ENCODE results near the gene PLK3. TPM values are rescaled to one million over a fixed set of nuclear protein-coding genes. Genes with fewer than 3 reads are reported as not detected.

The PLK3 gene
- total and polyA plus RNA-seq, 4 donors, result 16.9 to 78.5 (median 37.0) TPM

DNA sequence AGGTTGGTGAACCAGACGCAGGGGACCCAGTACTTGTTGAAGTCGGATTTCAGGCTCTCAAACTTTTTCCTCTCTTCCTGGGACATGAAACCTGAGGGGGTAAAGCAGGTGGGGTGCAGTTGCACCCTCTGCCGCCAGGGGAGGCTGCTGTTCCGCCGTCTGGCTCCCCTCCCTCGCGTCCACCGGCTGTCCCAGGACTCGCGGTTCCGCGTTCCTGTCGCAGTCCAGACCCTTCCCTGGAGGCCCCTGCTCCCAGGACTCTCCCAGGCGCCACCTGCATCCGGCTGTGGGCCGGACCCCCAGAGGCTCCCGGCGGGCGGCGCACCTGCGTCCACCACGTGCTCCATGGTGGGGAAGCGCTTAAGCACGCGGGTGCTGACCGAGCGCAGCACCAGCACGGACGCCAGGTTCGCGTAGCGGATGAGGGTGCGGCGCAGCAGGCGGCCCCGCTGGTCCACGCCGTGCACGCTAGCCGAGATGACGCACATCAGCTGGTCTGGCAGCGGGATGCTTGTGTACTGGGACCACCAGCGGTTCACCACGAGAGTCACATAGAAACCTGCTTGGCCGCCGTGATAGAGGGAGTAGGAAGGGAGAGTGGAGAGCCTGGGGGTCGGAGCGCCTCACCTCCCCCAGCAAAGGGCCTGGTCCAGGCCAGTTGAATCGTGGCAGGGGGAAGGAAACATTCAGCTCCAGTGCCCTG, 13.9 kb upstream of the PLK3 start:
- ATAC-seq (ENCODE audit: insufficient read depth, low FRiP score), result peak; percentile 68
- H3K9ac ChIP-seq (ENCODE audit: insufficient read depth in 1 of 2, low read length in 2 of 2), result no peak overlapping the region
- H3K9me3 ChIP-seq (ENCODE audit: control insufficient read depth in 4 of 4, insufficient read depth in 3 of 4, low read length in 3 of 4), result no peaks in the 10 kb centered on the region
- 4 to 7% methylated on average over 49 of the region's 49 CpGs for WGBS, 2 donors
- H3K27me3 ChIP-seq (ENCODE audit: control insufficient read depth in 3 of 3, insufficient read depth in 3 of 3, low read length in 2 of 3), result no peaks in the 10 kb centered on the region
- peak overlapping the region in 1 of 2 donors; percentile 66 for H3K27ac ChIP-seq (ENCODE audit: low read depth in 1 of 2, low read length in 1 of 2)
- H3K36me3 ChIP-seq (ENCODE audit: control insufficient read depth in 4 of 4, insufficient read depth in 4 of 4, low read length in 4 of 4), result peaks cover 0 to 2% (median 0%) of the 10 kb centered on the region in 4 donors
- DNase-seq, result peak; percentile 64 to 78 (median 78)
- TF ChIP-seq, protein P1, sequence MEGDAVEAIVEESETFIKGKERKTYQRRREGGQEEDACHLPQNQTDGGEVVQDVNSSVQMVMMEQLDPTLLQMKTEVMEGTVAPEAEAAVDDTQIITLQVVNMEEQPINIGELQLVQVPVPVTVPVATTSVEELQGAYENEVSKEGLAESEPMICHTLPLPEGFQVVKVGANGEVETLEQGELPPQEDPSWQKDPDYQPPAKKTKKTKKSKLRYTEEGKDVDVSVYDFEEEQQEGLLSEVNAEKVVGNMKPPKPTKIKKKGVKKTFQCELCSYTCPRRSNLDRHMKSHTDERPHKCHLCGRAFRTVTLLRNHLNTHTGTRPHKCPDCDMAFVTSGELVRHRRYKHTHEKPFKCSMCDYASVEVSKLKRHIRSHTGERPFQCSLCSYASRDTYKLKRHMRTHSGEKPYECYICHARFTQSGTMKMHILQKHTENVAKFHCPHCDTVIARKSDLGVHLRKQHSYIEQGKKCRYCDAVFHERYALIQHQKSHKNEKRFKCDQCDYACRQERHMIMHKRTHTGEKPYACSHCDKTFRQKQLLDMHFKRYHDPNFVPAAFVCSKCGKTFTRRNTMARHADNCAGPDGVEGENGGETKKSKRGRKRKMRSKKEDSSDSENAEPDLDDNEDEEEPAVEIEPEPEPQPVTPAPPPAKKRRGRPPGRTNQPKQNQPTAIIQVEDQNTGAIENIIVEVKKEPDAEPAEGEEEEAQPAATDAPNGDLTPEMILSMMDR (IDR thresholded peaks at IDR 0.05; ENCODE audit: control extremely low read depth, extremely low read depth), result peak; percentile 89
- no peak overlapping the region for H3K4me3 ChIP-seq
- peaks cover 5 to 30% (median 8%) of the 10 kb centered on the region in 5 donors for H3K4me1 ChIP-seq (ENCODE audit: control insufficient read depth in 5 of 5, insufficient read depth in 5 of 5, low read length in 5 of 5)

DNA sequence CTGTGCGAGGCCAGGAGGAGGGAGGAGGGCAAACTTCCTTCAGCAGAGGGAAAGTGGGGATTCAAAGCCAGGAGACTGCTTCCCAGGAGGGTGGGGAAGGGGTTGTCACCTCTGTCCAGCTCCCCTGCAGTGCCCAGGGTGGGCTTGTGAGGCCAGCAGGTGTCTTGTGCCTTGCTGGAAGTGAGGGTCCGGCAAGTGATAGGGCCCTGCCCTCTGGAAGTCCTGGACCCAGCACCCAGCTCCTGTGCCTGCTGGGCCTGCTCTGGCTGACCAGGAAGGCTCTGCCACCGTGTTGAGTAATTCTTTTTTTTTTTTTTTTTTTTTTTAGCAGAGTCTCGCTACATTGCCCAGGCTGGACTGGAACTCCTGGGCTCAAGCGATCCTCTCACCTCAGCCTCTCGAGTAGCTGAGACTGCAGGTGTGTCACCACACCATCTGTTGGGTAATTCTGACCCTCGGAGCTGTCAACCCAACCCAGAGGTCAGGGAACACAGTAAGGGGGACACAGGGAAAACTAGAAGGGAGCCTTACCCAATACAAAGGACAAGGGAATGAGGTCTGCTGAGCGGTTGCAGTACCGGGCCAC, 13.2 kb upstream of the PLK3 start:
- no peaks in the 10 kb centered on the region for H3K9me3 ChIP-seq (ENCODE audit: control insufficient read depth in 4 of 4, insufficient read depth in 3 of 4, low read length in 3 of 4)
- ATAC-seq (ENCODE audit: insufficient read depth, low FRiP score) (no peak), DNase-seq (no peak)
- no peaks in the 10 kb centered on the region for H3K27me3 ChIP-seq (ENCODE audit: control insufficient read depth in 3 of 3, insufficient read depth in 3 of 3, low read length in 2 of 3)
- H3K36me3 ChIP-seq (ENCODE audit: control insufficient read depth in 4 of 4, insufficient read depth in 4 of 4, low read length in 4 of 4), result no peaks in the 10 kb centered on the region
- TF ChIP-seq, protein P1 (IDR thresholded peaks at IDR 0.05; ENCODE audit: control extremely low read depth, extremely low read depth), result no peak
- no peak overlapping the region for H3K4me3 ChIP-seq
- 75 to 81% methylated on average over 9 of the region's 9 CpGs for WGBS, 2 donors
- peak overlapping the region in 1 of 2 donors; percentile 66 for H3K27ac ChIP-seq (ENCODE audit: low read depth in 1 of 2, low read length in 1 of 2)
- H3K4me1 ChIP-seq (ENCODE audit: control insufficient read depth in 5 of 5, insufficient read depth in 5 of 5, low read length in 5 of 5), result peaks cover 5 to 30% (median 8%) of the 10 kb centered on the region in 5 donors
- no peak overlapping the region for H3K9ac ChIP-seq (ENCODE audit: insufficient read depth in 1 of 2, low read length in 2 of 2)

DNA sequence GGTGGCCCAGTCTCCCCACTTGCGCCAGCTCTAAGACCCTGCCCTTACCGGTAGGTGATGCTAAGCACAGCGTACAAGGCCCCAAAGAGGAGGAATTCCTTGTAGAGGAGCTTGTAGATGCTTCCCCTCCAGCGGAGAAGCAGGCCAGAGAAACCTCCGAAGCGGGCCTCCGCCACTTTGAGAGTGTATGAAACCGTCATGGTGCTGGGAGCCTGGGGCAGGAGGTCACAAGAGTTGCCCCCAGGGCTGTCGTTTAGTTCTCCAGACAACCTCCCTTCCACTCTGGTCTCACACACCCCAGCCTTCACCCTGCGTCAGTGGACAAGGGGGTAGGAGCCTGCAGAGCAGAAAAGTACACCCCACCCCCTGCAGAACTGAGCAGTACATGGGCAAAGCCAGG, 12.7 kb upstream of the PLK3 start:
- 96% methylated on average over 10 of the region's 10 CpGs for WGBS, 2 donors
- no peak for DNase-seq

More for the DNA sequence above, 12.7 kb upstream of the PLK3 start:
- no peaks in the 10 kb centered on the region for H3K36me3 ChIP-seq (ENCODE audit: control insufficient read depth in 4 of 4, insufficient read depth in 4 of 4, low read length in 4 of 4)
- TF ChIP-seq, protein P1 (IDR thresholded peaks at IDR 0.05; ENCODE audit: control extremely low read depth, extremely low read depth), result no peak
- no peaks in the 10 kb centered on the region for H3K9me3 ChIP-seq (ENCODE audit: control insufficient read depth in 4 of 4, insufficient read depth in 3 of 4, low read length in 3 of 4)
- H3K4me1 ChIP-seq (ENCODE audit: control insufficient read depth in 5 of 5, insufficient read depth in 5 of 5, low read length in 5 of 5), result peaks cover 5 to 30% (median 8%) of the 10 kb centered on the region in 5 donors
- peak overlapping the region in 1 of 2 donors; percentile 36 for H3K27ac ChIP-seq (ENCODE audit: low read depth in 1 of 2, low read length in 1 of 2)
- H3K27me3 ChIP-seq (ENCODE audit: control insufficient read depth in 3 of 3, insufficient read depth in 3 of 3, low read length in 2 of 3), result no peaks in the 10 kb centered on the region
- H3K9ac ChIP-seq (ENCODE audit: insufficient read depth in 1 of 2, low read length in 2 of 2), result no peak overlapping the region
- ATAC-seq (ENCODE audit: insufficient read depth, low FRiP score), result no peak
- H3K4me3 ChIP-seq, result no peak overlapping the region
